Central memory CD4-positive, alpha-beta T cell (primary cell): ENCODE results near the gene BBS1.

ENCODE experiments used
- DNase-seq: peaks from one replicate; pipeline ENCODE4 v3.0.0; 2022

The BBS1 gene

GRCh38 chr11:66477263-66478201 is 32.9 kb upstream of the BBS1 start:
- no peak for DNase-seq

DNA sequence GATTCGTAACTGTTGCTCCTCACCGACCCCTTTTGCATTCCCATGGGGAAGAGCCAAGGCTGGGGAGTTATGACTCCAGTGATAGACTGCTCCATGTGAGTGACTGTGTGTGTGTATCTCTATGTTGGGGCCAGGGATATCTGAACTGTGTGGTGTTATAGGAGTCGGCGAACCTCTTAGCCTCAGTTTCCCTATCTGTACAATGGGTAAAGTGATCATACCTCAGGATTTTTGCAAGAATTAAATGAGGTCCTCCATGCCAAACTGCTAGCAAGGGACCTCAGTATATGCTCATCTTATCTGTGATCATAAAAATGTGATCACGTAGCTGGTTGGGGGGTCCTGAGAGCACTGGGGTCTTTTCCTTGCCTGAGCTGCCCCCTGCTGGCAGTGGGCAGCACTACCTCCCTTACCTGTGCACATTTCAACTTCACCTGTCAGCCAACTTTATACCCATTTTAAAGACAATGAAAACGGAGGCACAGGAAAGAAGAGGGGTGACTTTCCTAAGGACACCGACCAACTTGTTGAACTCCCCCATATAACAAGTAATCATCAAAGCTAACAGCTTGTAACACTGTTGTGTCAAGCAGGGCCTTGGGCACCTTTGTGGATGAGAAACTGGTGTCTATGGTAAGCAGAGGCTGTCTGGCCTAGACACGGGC is 31.6 kb upstream of the BBS1 start:
- peak; percentile 23 for DNase-seq

DNA sequence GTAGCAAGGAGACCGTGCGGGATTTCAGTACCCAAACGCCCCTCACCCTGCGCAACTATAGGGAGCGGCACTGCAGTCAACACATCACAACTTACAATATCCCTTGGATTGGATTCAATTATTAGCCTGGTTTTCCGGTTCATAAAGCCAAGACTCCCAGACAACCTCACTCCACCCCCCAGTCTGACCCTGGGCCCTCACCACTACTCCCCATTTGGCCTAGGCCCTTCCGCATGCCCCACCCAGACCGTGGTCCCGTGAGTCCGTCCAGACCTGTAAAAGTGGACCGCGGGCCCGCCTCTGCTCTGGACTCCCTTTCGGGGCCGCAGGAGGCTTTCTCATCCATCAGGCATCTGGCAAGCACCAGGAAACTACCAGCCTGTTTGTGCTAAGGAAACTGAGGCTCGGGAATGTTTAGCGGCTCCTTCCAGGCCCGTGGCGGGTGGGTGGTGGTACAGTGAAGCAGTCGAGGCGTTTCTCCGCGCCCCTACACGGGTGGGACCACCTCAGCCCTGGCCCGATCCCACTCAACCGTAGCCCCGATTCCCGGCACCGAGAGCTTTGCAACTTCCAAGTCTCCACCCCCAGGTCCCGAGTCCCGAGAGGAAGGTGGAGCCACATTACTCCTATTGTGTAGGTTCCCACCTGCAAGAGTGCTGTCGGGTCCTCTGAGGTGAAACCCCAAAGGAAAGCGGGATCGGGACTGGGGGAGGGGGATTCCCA is 30.9 kb upstream of the BBS1 start:
- no peak for DNase-seq

- peak; percentile 95 for DNase-seq
Measured at GRCh38 chr11:66480117-66480938, 30.1 kb upstream of the BBS1 start, which contains the start of gene DPP3. DPP3 (plus strand) TSS chr11:66480434; CDS start chr11:66482201, 1,767 bp downstream.

DNA sequence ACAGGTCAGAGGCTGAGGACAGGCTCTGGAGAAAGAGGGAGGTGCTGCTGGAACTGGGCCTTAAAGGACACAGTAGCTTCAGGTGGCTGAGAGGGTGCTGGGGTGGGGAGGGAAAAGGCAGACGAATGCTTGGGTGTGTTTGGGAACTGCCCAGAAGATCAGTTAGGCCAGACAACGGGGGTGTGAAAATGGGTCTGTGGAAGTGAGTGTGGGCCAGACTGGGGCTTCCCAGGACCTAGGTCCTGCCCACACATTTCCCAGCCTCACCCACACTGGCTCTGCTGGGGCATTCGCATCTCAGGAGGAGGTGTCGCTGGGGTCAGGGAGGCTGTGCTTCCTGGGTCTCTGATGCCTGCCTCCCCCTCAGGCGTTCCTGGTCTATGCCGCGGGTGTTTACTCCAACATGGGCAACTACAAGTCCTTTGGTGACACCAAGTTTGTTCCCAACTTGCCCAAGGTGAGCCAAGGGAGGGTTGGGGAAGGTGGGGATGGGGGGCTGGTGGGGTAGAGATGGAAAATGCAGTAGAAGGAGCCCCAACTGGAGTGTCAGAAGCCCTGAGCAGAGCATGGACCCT is 25.5 kb upstream of the BBS1 start:
- DNase-seq = no peak

DNA sequence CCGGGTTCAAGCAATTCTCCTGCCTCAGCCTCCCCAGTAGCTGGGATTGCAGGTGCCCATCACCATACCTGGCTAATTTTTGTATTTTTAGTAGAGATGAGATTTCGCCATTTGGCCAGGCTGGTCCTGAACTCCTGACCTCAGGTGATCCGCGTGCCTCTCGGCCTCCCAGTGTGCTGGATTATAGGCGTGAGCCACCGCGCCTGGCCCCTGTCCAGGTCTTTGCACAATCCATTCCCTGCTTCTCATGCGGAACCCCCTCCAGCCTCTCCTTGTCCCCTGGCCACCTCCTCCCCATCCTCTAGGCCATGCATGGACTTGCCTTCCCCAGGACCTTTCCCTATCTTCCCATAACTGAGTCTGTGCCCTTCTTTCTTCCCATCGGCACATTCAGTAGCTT is 21.5 kb upstream of the BBS1 start:
- no peak for DNase-seq

GRCh38 chr11:66489636-66490035 is 20.8 kb upstream of the BBS1 start:
- no peak for DNase-seq

GRCh38 chr11:66491315-66491935 is 19.0 kb upstream of the BBS1 start:
- DNase-seq = no peak

GRCh38 chr11:66492161-66492865 is 18.1 kb upstream of the BBS1 start:
- DNase-seq = no peak

GRCh38 chr11:66493130-66493529 is 17.3 kb upstream of the BBS1 start:
- DNase-seq = no peak

- DNase-seq = no peak
Measured at GRCh38 chr11:66494458-66494857, 16.0 kb upstream of the BBS1 start.

GRCh38 chr11:66494935-66495334 is 15.5 kb upstream of the BBS1 start:
- no peak for DNase-seq

- no peak for DNase-seq
Measured at GRCh38 chr11:66495401-66495854, 15.0 kb upstream of the BBS1 start.

GRCh38 chr11:66497206-66497605 is 13.2 kb upstream of the BBS1 start:
- no peak for DNase-seq

DNA sequence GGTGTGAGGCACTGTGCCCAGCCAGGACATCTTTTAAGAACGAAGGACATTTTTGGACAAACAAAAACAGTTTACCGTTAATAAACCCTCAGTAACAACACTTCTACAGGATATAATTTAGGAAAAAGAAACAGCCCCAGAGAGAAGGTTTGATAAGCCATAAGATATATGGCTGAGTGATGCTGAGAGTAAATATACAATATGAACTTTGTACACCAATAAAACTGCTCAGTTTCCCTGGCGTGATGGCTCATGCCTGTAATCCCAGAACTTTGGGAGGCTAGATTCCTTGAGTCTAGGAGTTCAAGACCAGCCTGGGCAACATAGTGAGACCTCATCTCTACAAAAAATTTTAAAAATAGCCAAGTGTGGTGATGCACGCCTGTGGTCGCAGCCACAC is 11.9 kb upstream of the BBS1 start:
- DNase-seq = no peak

- no peak for DNase-seq
Measured at GRCh38 chr11:66505276-66505816, 5.1 kb upstream of the BBS1 start.

GRCh38 chr11:66509131-66509561 is 1.3 kb upstream of the BBS1 start:
- DNase-seq = no peak

DNA sequence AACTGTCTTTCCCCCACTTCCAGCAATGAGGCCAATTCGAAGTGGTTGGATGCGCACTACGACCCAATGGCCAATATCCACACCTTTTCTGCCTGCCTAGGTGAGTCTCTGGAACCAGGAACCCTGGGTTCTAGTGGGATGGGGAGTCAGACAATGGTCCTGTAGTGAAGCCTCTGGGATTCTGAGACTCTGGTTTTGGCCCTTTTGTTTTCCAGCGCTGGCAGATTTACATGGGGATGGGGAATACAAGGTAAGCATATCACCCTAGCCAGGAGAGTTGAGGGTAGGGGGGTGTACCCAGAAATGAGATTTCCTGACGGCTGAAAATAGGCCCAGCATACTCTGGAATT is 530 bp downstream of the BBS1 start:
- no peak for DNase-seq

- no peak for DNase-seq
Measured at GRCh38 chr11:66523611-66524010, 13.2 kb downstream of the BBS1 start.

DNA sequence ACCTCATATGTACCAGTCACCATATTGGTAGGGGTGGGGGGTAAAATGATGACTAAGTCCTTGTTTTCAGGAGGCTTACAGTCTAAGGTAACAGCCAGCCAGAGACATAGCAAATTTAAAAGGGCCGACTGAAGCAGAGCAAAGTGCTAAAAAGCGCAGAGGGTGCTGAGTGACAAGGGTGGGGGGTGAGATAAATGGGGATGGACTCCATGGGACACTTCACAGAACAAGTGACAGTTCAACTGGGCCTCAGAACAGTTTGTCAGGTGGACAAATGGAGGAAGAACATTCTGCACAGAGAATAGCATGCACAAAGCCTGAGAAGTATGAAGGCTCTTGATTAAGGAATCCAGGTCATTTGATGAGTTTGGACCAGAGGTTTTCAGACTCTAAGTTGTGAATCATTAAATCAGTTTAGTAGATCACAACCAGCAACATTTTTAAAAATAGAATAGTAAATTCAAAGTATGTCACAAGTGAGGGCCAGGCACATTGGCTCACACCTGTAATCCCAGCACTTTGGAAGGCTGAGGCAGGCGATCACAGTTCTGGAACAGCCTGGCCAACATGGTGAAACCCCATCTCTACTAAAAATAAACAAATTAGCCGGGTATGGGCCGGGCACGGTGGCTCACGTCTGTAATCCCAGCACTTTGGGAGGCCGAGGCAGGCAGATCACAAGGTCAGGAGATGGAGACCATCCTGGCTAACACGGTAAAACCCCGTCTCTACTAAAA is 14.0 kb downstream of the BBS1 start:
- no peak for DNase-seq
